GM12872 (cell line): ENCODE data around the gene DDX4.

Experiments used
- TF ChIP-seq, protein P1 (sequence below): IDR thresholded peaks from 3 replicates; pipeline ENCODE4 v1.5.1; 2011; ENCODE audit warnings: low read depth, mild to moderate bottlenecking, low read length, moderate library complexity; ENCODE audit not compliant: insufficient read depth

Gene DDX4

DNA sequence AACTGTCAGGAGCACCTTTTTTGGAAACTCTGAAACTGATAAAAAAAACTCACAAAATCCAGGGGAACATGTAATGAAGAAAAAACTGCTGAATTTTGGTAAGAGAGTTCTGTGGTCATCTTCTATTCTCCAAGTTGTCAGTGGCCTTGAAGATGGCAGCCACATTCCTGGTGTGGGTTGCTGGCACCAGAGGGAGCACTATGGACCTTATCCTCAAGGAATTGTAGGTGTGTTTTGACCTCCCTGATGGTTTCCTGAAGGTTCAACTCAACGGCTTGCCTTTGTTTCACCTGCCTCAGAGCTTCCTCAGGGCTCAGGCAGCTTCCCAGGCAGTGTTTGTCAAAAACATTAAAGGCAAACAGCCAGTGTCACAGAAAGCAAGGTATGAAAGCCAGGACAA lies 23.5 kb upstream of the DDX4 start:
- TF ChIP-seq, protein P1, sequence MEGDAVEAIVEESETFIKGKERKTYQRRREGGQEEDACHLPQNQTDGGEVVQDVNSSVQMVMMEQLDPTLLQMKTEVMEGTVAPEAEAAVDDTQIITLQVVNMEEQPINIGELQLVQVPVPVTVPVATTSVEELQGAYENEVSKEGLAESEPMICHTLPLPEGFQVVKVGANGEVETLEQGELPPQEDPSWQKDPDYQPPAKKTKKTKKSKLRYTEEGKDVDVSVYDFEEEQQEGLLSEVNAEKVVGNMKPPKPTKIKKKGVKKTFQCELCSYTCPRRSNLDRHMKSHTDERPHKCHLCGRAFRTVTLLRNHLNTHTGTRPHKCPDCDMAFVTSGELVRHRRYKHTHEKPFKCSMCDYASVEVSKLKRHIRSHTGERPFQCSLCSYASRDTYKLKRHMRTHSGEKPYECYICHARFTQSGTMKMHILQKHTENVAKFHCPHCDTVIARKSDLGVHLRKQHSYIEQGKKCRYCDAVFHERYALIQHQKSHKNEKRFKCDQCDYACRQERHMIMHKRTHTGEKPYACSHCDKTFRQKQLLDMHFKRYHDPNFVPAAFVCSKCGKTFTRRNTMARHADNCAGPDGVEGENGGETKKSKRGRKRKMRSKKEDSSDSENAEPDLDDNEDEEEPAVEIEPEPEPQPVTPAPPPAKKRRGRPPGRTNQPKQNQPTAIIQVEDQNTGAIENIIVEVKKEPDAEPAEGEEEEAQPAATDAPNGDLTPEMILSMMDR, result no peak

DNA sequence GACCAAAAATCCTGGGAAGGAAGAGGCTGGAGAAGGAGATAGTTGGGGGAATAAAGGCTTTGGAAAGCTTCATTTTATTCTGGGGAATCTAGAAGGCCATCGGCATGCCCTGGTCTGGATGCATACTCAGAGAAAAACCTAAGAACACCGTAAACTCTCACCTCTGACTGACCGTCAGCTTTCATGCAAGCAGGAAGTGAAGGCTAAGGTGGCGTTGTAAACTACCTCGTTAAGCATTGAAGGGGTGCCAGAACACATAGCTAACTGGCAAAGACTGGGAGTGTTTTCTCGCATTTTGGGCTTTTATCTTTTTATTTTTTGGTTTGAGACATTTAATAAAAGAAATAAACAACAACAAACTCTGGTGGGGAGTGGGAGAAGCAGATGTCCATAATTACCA lies 23.1 kb upstream of the DDX4 start:
- TF ChIP-seq, protein P1, result no peak

DNA sequence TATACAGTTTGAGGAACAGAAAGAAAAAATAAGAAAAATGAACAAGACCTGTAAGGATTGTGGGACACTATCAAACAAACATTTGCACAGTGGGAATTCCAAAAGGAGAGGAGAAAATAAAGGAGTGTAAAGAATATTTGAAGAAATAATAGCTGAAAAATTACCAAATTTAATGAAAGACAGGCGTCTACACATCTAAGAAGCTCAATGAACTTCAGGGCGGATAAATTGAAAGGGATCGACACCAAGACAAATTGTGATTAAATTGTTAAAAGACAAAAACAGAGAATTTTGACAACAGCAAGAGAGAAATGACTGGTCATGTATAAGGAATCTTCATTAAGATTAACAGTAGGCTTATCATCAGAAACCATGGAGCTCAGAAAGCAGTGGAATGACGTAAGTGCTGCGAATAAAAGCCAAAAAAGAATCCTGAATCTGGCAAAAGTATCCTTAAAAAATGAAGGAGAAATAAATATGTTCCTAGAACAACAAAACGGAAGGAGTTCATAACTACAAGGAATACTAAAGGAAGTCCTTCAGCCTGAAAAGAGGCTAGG lies 22.3 kb upstream of the DDX4 start:
- TF ChIP-seq, protein P1, result no peak

DNA sequence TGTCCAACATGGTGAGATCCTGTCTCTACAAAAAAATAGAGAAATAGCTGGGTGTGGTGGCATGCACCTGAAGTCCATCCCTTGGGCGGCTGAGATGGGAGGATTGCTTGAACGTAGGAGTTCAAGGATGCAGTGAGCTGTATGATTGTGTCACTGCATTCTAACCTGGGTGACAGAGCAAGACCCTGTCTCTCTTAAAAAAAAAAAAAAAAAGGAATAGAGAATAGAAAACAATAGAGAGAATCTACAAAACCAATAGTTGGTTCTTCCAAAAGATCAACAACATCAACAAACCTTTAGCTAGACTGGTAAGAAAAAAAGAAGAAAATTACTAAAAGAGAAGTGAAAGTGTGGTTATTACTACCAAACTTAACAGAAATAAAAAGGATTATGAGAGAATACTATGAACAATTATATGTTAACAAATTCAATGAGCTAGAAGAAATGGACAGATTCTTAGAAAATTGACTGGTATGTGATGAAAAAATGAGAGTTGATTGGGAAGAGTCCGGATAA lies 17.6 kb upstream of the DDX4 start:
- TF ChIP-seq, protein P1, result no peak

DNA sequence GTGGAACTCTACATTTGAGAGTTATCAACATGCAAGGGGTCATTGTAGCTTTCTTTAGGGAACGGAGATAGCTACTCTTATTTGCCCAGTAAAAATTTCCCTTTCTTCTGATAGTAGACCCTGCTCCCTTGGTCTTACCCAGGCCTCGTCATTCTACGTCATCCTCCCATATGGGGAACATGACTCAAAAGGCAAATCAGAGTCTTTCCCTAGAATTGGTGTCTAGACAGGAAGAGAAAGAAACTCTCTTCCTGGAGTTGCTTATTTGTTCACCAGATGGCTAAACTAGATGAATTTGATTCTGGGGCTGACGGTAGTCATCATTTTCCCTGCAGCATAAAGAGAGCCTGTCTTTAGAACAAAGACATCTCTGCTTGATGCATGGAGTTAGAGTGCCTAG lies 13.6 kb upstream of the DDX4 start:
- TF ChIP-seq, protein P1, result no peak

DNA sequence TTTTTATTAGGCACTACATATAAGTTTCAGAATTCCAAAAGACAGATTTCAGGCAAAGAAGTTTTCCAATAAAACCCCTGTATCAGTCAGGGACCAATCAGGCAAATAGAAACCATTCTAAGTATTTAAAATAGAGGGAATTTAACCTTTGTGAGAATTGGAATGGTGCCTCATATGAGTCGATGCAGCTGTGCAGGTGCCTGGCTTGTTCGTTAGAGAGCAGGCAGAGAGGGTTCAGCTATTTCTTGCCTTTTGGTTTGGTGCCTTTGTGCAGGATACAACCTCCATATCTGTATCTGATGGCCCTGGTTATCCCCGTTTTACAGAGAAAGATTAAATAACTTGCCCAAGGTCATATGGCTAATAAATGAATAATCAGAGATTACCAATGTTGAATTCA lies 6.0 kb upstream of the DDX4 start:
- TF ChIP-seq, protein P1, result no peak

DNA sequence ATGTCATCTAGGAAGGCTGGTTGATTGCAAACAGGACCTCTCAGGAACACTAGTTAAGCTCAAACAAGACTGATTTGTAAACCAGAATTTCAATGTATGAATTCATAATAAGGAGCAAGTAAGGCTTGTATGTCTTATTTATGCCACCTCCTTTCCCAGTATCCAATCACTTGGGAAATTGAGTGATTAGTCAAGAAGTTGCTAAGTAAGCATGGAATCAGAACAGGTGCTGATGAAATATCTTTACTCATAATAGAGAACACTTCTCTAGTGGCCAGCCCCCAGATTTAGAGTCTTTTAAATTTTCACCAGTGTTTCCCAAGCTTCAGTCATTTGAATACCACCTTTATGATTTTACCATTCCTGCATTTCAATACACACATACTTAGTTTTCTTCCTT lies 5.3 kb upstream of the DDX4 start:
- TF ChIP-seq, protein P1, result no peak

DNA sequence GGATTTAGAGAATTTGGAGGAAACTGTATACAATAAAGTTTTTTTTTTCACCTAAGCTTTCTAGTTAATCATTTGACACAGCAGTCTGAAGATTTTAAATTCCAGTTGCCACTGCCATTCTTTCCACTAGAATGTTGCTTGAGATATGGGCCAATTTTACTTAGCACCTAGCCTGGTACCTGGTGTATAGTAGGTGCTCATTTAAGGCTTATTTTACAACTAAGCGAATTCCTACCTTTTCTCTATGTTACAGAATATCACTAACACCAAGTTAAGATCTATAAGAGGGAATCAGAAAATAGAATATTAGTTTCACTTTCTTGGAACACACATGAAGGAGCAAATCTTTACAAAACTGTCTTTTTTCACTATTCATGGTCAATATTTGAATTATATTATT lies 3.2 kb upstream of the DDX4 start:
- TF ChIP-seq, protein P1, result no peak
